CD4-positive, alpha-beta memory T cell (primary cell): ENCODE data around the gene TMEM86A. TPM values are rescaled to one million over a fixed set of nuclear protein-coding genes. Genes with fewer than 3 reads are reported as not detected.
"Not testable (repeated sequence)": the region's sequence is repeated elsewhere in the genome, so short reads cannot be mapped to it uniquely, and the experiment has no call there.

Experiments used
- CTCF ChIA-PET: fragments of 350-600 bp; sonication (Branson Sonifier 250); formaldehyde crosslinking; loops from one replicate; lab custom pipeline; 2021; ENCODE audit warnings: inconsistent platforms; ENCODE audit not compliant: partially characterized antibody; lab: Charles Lee
- POLR2A ChIA-PET: fragments of 350-600 bp; sonication (Branson Sonifier 250); formaldehyde crosslinking; loops from one replicate; lab custom pipeline; 2021; ENCODE audit not compliant: partially characterized antibody; lab: Charles Lee
- DNase-seq, 5 donors: peaks; one replicate each; pipeline versions ENCODE4 v3.0.0 to v3.0.0-alpha.2; 2020 to 2022; ENCODE audit warnings: mixed read lengths in 1 of 5
- H3K27ac ChIP-seq: one replicate; pipeline ENCODE4 v1.7.0; 2013; ENCODE audit warnings: low read depth, low read length
- H3K27me3 ChIP-seq: 2 replicates; pipeline ENCODE4 v1.7.0; 2013; ENCODE audit warnings: mild to moderate bottlenecking, low read length, moderate library complexity; ENCODE audit not compliant: insufficient read depth
- H3K36me3 ChIP-seq: 2 replicates; pipeline ENCODE4 v1.7.0; 2013; ENCODE audit warnings: mild to moderate bottlenecking, low read length, moderate library complexity; ENCODE audit not compliant: insufficient read depth
- H3K4me1 ChIP-seq: 2 replicates; pipeline ENCODE4 v1.7.0; 2013; ENCODE audit warnings: mild to moderate bottlenecking, low read length, moderate library complexity; ENCODE audit not compliant: insufficient read depth
- H3K4me3 ChIP-seq, 2 donors: one replicate each; pipeline ENCODE4 v1.7.0; 2013; ENCODE audit warnings: low read length in 2 of 2, mild to moderate bottlenecking in 1 of 2
- H3K9me3 ChIP-seq, 2 donors: one replicate each; pipeline ENCODE4 v1.7.0; 2013; ENCODE audit warnings: low read length in 2 of 2, control low read depth in 1 of 2; ENCODE audit not compliant: control insufficient read depth in 1 of 2
- H3K27ac Mint-ChIP-seq, 7 donors: one replicate each; pipeline ENCODE4 v1.8.0; 2020 to 2021; ENCODE audit warnings: mixed read lengths in 7 of 7, mild to moderate bottlenecking in 6 of 7, inconsistent platforms in 3 of 7, moderate library complexity in 3 of 7
- H3K27me3 Mint-ChIP-seq, 2 donors: one replicate each; pipeline ENCODE4 v1.8.0; 2020 to 2021; ENCODE audit warnings: mixed read lengths in 2 of 2
- H3K36me3 Mint-ChIP-seq, 2 donors: one replicate each; pipeline ENCODE4 v1.8.0; 2020 to 2021; ENCODE audit warnings: mixed read lengths in 2 of 2, inconsistent platforms in 1 of 2, mild to moderate bottlenecking in 1 of 2
- H3K4me1 Mint-ChIP-seq, 4 donors: one replicate each; pipeline ENCODE4 v1.8.0; 2020 to 2021; ENCODE audit warnings: mixed read lengths in 4 of 4, mild to moderate bottlenecking in 1 of 4
- H3K4me3 Mint-ChIP-seq, 8 donors: one replicate each; pipeline ENCODE4 v1.8.0; 2020 to 2021; ENCODE audit warnings: mixed read lengths in 8 of 8, mild to moderate bottlenecking in 7 of 8, moderate library complexity in 6 of 8, inconsistent platforms in 3 of 8
- H3K9me3 Mint-ChIP-seq, 8 donors: one replicate each; pipeline ENCODE4 v1.8.0; 2020 to 2021; ENCODE audit warnings: mixed read lengths in 8 of 8, mild to moderate bottlenecking in 5 of 8, inconsistent platforms in 3 of 8, moderate library complexity in 1 of 8
- intact Hi-C: fragments of 100-400 bp; cut with micrococcal nuclease; formaldehyde crosslinking; loops from one replicate; pipeline ENCODE4 v1.15.1; 2023
- polyA plus RNA-seq, 2 donors: library from polyadenylated mRNA; unstranded; fragments of 300-500 nt; fragmentation: Illumina TruSeq; gene quantifications; one replicate each; pipeline ENCODE4 v1.2.3, GENCODE V29; 2021
- total RNA-seq, 2 experiments: library from RNA; stranded (reverse); gene quantifications; one replicate each; pipeline ENCODE4 v1.2.3, GENCODE V29; 2021

TMEM86A gene
- total RNA-seq = 1 to 10 TPM; 2.5 to 4.0 TPM
- under 1 TPM; 0.76 to 0.88 TPM for polyA plus RNA-seq

- H3K4me3 Mint-ChIP-seq = peak within 1 kb of the TSS; percentile 79 to 88 (median 84)
- POLR2A ChIA-PET = interaction anchor here (0.9 to 2.0 kb wide), 12 partner anchors 8 to 304 kb away, joined by 3 to 14 read pairs (median 4); partner anchors contain the start of genes LDHA and SPTY2D1
- peaks cover 12 to 22% (median 17%) of the 10 kb centered on the region in 4 donors for H3K4me1 Mint-ChIP-seq
- Histone ChIP-seq H3K4me3 (peak within 1 kb of the TSS in 1 of 2 donors; percentile 64), H3K27ac (peak within 1 kb of the TSS; percentile 63), H3K27me3 (no peaks in the 10 kb centered on the region), H3K36me3 (no peaks in the 10 kb centered on the region), H3K9me3 (no peaks in the 10 kb centered on the region), H3K4me1 (peaks cover 15% of the 10 kb centered on the region)
- CTCF ChIA-PET = interaction anchor here (1.5 to 2.0 kb wide), 4 partner anchors 10 to 32 kb away, joined by 5 to 12 read pairs (median 6); no protein-coding TSS in a partner anchor
- H3K36me3 Mint-ChIP-seq = peaks cover 0 to 3% of the 10 kb centered on the region in 2 donors
- peak within 1 kb of the TSS; percentile 64 to 95 (median 92) for H3K27ac Mint-ChIP-seq
- intact Hi-C loops = loop anchor here (1.0 to 5.0 kb wide), 6 partner anchors 8 to 172 kb away; partner anchors contain the start of genes SPTY2D1, TSG101 and UEVLD
- H3K9me3 Mint-ChIP-seq = no peaks in the 10 kb centered on the region
- no peaks in the 10 kb centered on the region for H3K27me3 Mint-ChIP-seq
- peak; percentile 87 to 91 (median 88) for DNase-seq
These were observed at the start of gene TMEM86A for GRCh38 chr11:18698341-18699268. Gene TMEM86A, plus strand, starts transcription at chr11:18698779. Its CDS starts 108 bp downstream, at chr11:18698887.

- Histone ChIP-seq H3K36me3 (no peaks in the 10 kb centered on the region), H3K9me3 (no peaks in the 10 kb centered on the region), H3K4me1 (no peaks in the 10 kb centered on the region), H3K27me3 (no peaks in the 10 kb centered on the region), H3K4me3 (no peak overlapping the region), H3K27ac (no peak overlapping the region)
- Mint-ChIP-seq H3K27me3 (no peaks in the 10 kb centered on the region), H3K27ac (peak overlapping the region in 2 of 7 donors; percentile 75 to 89), H3K4me3 (peak overlapping the region in 1 of 8 donors; percentile 76), H3K36me3 (no peaks in the 10 kb centered on the region), H3K4me1 (peaks cover 5 to 10% (median 8%) of the 10 kb centered on the region in 4 donors), H3K9me3 (no peaks in the 10 kb centered on the region)
- POLR2A ChIA-PET = interaction anchor here (0.6 to 3.2 kb wide), 3 partner anchors 17 to 636 kb away, joined by 3 to 11 read pairs (median 3); partner anchors contain the start of gene SPTY2D1
- DNase-seq = no peak
- CTCF ChIA-PET = interaction anchor here (0.7 to 3.3 kb wide), 12 partner anchors 10 to 406 kb away, joined by 3 to 41 read pairs (median 4); partner anchors contain the start of gene TSG101
- intact Hi-C loops = loop anchor here (10.0 kb wide), 1 partner anchor 406 kb away; the partner anchor contains the start of gene SAA2
These were observed 48.2 kb upstream of the TMEM86A start for GRCh38 chr11:18650353-18650752.

- ChIA-PET POLR2A (interaction anchor here (0.7 to 3.2 kb wide), 2 partner anchors 18 to 110 kb away, joined by 3 to 11 read pairs; partner anchors contain the start of gene SPTY2D1), CTCF (interaction anchor here (0.7 to 3.3 kb wide), 13 partner anchors 9 to 407 kb away, joined by 3 to 41 read pairs (median 4); partner anchors contain the start of gene TSG101)
- Histone ChIP-seq H3K27ac (no peak overlapping the region), H3K4me3 (no peak overlapping the region), H3K27me3 (no peaks in the 10 kb centered on the region), H3K36me3 (no peaks in the 10 kb centered on the region), H3K9me3 (no peaks in the 10 kb centered on the region), H3K4me1 (no peaks in the 10 kb centered on the region)
- Mint-ChIP-seq H3K27ac (peak overlapping the region in 5 of 7 donors; percentile 59 to 90 (median 75)), H3K36me3 (no peaks in the 10 kb centered on the region), H3K4me1 (peaks cover 5 to 10% (median 8%) of the 10 kb centered on the region in 4 donors), H3K27me3 (no peaks in the 10 kb centered on the region), H3K4me3 (peak overlapping the region in 4 of 8 donors; percentile 17 to 76 (median 48)), H3K9me3 (no peaks in the 10 kb centered on the region)
- intact Hi-C loops = loop anchor here (1.0 to 10.0 kb wide), 2 partner anchors 111 to 406 kb away; partner anchors contain the start of gene SAA2
- DNase-seq = peak; percentile 57 to 64 (median 62)
These were observed 47.6 kb upstream of the TMEM86A start for GRCh38 chr11:18650859-18651557.

GRCh38 chr11:18657673-18658072 lies 40.9 kb upstream of the TMEM86A start:
- no peak for DNase-seq
- H3K36me3 ChIP-seq = no peaks in the 10 kb centered on the region
- H3K27me3 Mint-ChIP-seq = peaks cover 0 to 8% of the 10 kb centered on the region in 2 donors
- no peaks in the 10 kb centered on the region for H3K9me3 ChIP-seq
- H3K4me3 Mint-ChIP-seq = no peak overlapping the region
- peaks cover 0 to 3% of the 10 kb centered on the region in 2 donors for H3K36me3 Mint-ChIP-seq
- intact Hi-C loops = loop anchor here (10.0 kb wide), 1 partner anchor 413 kb away; the partner anchor contains the start of gene SAA2
- H3K27me3 ChIP-seq = no peaks in the 10 kb centered on the region
- H3K27ac ChIP-seq = no peak overlapping the region
- H3K9me3 Mint-ChIP-seq = peaks cover 0 to 8% (median under 1%) of the 10 kb centered on the region in 8 donors
- H3K27ac Mint-ChIP-seq = peak overlapping the region in 1 of 7 donors; percentile 58
- no peak overlapping the region for H3K4me3 ChIP-seq
- ChIA-PET POLR2A (interaction anchor here (0.9 kb wide), 1 partner anchor 23 kb away, joined by 3 read pairs; no protein-coding TSS in a partner anchor), CTCF (no interaction called here)
- no peaks in the 10 kb centered on the region for H3K4me1 ChIP-seq
- no peaks in the 10 kb centered on the region for H3K4me1 Mint-ChIP-seq

- H3K27me3 Mint-ChIP-seq, H3K36me3 ChIP-seq, H3K27ac ChIP-seq, H3K4me3 ChIP-seq, H3K27me3 ChIP-seq, H3K36me3 Mint-ChIP-seq, H3K9me3 ChIP-seq, intact Hi-C loops, H3K9me3 Mint-ChIP-seq: not testable (repeated sequence)
- ChIA-PET POLR2A (interaction anchor here (0.6 kb wide), 1 partner anchor 107 kb away, joined by 3 read pairs; no protein-coding TSS in a partner anchor), CTCF (interaction anchor here (1.1 to 1.2 kb wide), 2 partner anchors 11 to 62 kb away, joined by 3 read pairs; no protein-coding TSS in a partner anchor)
- H3K4me1 ChIP-seq = peaks cover 17% of the 10 kb centered on the region
- H3K27ac Mint-ChIP-seq = peak overlapping the region; percentile 30 to 92 (median 79)
- peaks cover 16 to 50% (median 32%) of the 10 kb centered on the region in 4 donors for H3K4me1 Mint-ChIP-seq
- peak overlapping the region; percentile 57 to 87 (median 76) for H3K4me3 Mint-ChIP-seq
- peak in 1 of 5 donors; percentile 38 for DNase-seq
These were observed 33.2 kb upstream of the TMEM86A start for GRCh38 chr11:18665353-18665872.

- H3K4me3 Mint-ChIP-seq = peak overlapping the region in 1 of 8 donors; percentile 5
- no peak for DNase-seq
- H3K9me3 ChIP-seq = no peaks in the 10 kb centered on the region
- peak overlapping the region in 5 of 7 donors; percentile 2 to 65 (median 59) for H3K27ac Mint-ChIP-seq
- H3K36me3 Mint-ChIP-seq = no peaks in the 10 kb centered on the region
- POLR2A ChIA-PET = interaction anchor here (1.1 to 2.6 kb wide), 3 partner anchors 9 to 142 kb away, joined by 3 to 9 read pairs (median 4); partner anchors contain the start of genes SPTY2D1 and TSG101
- H3K27me3 Mint-ChIP-seq = no peaks in the 10 kb centered on the region
- H3K4me1 ChIP-seq = peaks cover 45% of the 10 kb centered on the region
- H3K36me3 ChIP-seq = no peaks in the 10 kb centered on the region
- H3K4me3 ChIP-seq = no peak overlapping the region
- no peaks in the 10 kb centered on the region for H3K27me3 ChIP-seq
- H3K9me3 Mint-ChIP-seq = no peaks in the 10 kb centered on the region
- peaks cover 26 to 68% (median 46%) of the 10 kb centered on the region in 4 donors for H3K4me1 Mint-ChIP-seq
- intact Hi-C loops = no loop called here
- CTCF ChIA-PET = no interaction called here
- no peak overlapping the region for H3K27ac ChIP-seq
These were observed 30.4 kb upstream of the TMEM86A start for GRCh38 chr11:18668131-18668530.
